Measurements from ENCODE around the gene SVBP.

The SVBP gene

DNA sequence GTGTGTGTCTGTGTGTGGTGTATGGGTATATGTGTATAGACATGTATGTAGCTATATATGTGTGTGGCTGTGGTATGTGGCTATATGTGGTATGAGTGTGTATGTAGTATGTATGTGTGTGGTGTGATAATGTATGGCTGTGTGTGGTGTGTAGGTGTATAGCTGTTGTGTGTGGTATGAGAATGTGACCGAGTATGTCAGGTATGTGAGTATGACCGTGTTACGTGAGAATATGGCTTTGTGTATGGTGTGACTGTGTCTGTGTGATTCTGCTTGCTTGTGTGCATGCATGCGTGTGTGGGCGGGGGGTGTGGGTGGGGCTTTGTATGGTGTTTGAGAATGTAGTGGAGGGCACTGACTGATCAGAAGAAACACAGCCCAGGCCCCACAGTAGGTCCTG lies 32.7 kb upstream of the SVBP start:
- H3K9ac ChIP-seq (ENCODE audit: low read length in 2 of 2) = no peak overlapping the region
- no peak overlapping the region for H3K4me3 ChIP-seq (ENCODE audit: low read length in 2 of 2)
- H3K27me3 ChIP-seq (ENCODE audit: control insufficient read depth in 1 of 2, insufficient read depth in 2 of 2, low read length in 2 of 2) = no peaks in the 10 kb centered on the region
- H3K4me1 ChIP-seq (ENCODE audit: control insufficient read depth, insufficient read depth, low read length) = peaks cover 8% of the 10 kb centered on the region
- peaks cover 21 to 22% of the 10 kb centered on the region in 2 donors for H3K36me3 ChIP-seq (ENCODE audit: control insufficient read depth in 2 of 2, insufficient read depth in 2 of 2, low read length in 2 of 2)
- H3K9me3 ChIP-seq (ENCODE audit: control insufficient read depth in 2 of 2, low read length in 2 of 2) = peaks cover 0 to 5% of the 10 kb centered on the region in 2 donors
- no peak overlapping the region for H3K27ac ChIP-seq (ENCODE audit: low read length)

DNA sequence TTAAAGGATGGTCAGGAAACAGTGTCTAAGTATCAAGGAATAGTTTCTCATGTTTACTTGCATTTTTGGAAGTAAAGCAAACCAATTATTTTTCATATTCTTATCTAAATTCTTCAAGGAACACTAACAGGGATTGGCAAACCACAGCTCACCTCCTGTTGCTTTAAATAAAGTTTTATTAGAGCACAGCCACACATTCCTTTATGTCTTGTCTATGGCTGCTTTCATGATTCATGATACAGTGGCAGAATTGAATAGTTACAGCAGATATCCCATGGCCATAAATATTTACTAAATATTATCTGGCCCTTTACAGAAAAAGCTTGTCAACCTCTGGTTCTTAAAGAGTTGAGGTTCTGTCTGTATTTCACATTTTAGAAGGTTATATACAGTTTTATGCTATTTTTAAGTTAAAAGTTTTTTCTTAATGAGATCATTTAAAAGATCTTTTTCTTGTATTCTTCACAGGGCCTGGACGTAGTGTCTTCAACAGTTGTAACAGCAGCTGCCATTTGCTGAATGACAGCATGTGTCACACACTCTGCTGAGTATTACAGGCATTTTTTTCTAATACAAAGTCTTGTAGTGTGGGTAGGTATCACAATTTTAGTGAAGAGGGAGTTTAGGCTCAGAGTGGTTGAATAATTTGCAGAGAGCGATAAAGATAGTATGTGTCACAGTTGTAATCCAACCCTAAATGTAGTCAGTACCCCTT lies 31.8 kb upstream of the SVBP start:
- Histone ChIP-seq H3K4me3 (ENCODE audit: low read length in 2 of 2) (no peak overlapping the region), H3K9ac (ENCODE audit: low read length in 2 of 2) (no peak overlapping the region), H3K9me3 (ENCODE audit: control insufficient read depth in 2 of 2, low read length in 2 of 2) (peaks cover 0 to 5% of the 10 kb centered on the region in 2 donors), H3K4me1 (ENCODE audit: control insufficient read depth, insufficient read depth, low read length) (peaks cover 8% of the 10 kb centered on the region), H3K27ac (ENCODE audit: low read length) (no peak overlapping the region), H3K36me3 (ENCODE audit: control insufficient read depth in 2 of 2, insufficient read depth in 2 of 2, low read length in 2 of 2) (peaks cover 21 to 22% of the 10 kb centered on the region in 2 donors), H3K27me3 (ENCODE audit: control insufficient read depth in 1 of 2, insufficient read depth in 2 of 2, low read length in 2 of 2) (no peaks in the 10 kb centered on the region)

DNA sequence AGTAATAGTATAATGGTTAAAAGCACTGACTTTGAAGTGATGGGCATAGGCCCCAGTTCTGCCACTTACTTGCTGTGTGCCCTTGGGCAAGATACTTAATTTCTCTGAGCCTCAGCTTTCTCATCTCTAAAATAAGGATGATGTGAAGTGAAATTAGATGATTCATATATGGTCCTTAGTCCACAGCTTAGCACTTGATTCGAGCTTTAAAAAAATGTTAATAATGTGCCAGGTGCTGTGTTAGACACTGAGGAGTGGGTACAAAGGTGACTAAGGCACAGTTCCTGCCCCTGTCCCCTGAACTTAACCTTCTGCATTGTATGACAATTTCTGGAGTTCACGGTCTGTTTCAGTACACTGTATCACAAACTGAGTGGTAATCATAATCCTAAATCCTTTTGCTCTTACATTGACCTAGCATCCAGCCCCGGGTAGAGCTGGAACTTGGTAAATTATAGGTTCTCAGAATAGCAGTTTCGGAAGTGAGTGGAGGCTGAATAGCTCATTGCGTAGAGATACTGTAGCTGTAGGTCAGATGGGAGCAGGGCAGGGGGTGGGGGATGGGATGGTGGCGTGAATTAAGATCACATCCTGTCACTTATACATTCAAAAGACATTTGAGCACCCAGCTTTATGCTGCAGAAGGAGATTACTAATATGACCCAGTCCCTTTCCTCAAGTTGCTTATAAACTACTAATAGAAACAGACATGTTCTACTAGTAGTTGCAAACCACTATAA lies 30.7 kb upstream of the SVBP start:
- Histone ChIP-seq H3K4me3 (ENCODE audit: low read length in 2 of 2) (peak overlapping the region; percentile 82 to 96), H3K36me3 (ENCODE audit: control insufficient read depth in 2 of 2, insufficient read depth in 2 of 2, low read length in 2 of 2) (peaks cover 22 to 25% of the 10 kb centered on the region in 2 donors), H3K27me3 (ENCODE audit: control insufficient read depth in 1 of 2, insufficient read depth in 2 of 2, low read length in 2 of 2) (no peaks in the 10 kb centered on the region), H3K9me3 (ENCODE audit: control insufficient read depth in 2 of 2, low read length in 2 of 2) (peaks cover 0 to 5% of the 10 kb centered on the region in 2 donors), H3K9ac (ENCODE audit: low read length in 2 of 2) (peak overlapping the region in 1 of 2 donors; percentile 79), H3K27ac (ENCODE audit: low read length) (no peak overlapping the region), H3K4me1 (ENCODE audit: control insufficient read depth, insufficient read depth, low read length) (peaks cover 8% of the 10 kb centered on the region)

GRCh38 chr1:42847111-42847595 lies 30.0 kb upstream of the SVBP start:
- peak overlapping the region; percentile 79 to 94 for H3K9ac ChIP-seq (ENCODE audit: low read length in 2 of 2)
- peaks cover 22 to 32% of the 10 kb centered on the region in 2 donors for H3K36me3 ChIP-seq (ENCODE audit: control insufficient read depth in 2 of 2, insufficient read depth in 2 of 2, low read length in 2 of 2)
- H3K4me1 ChIP-seq (ENCODE audit: control insufficient read depth, insufficient read depth, low read length) = peaks cover 8% of the 10 kb centered on the region
- H3K9me3 ChIP-seq (ENCODE audit: control insufficient read depth in 2 of 2, low read length in 2 of 2) = peaks cover 0 to 5% of the 10 kb centered on the region in 2 donors
- no peaks in the 10 kb centered on the region for H3K27me3 ChIP-seq (ENCODE audit: control insufficient read depth in 1 of 2, insufficient read depth in 2 of 2, low read length in 2 of 2)
- H3K27ac ChIP-seq (ENCODE audit: low read length) = peak overlapping the region; percentile 60
- peak overlapping the region; percentile 82 to 96 for H3K4me3 ChIP-seq (ENCODE audit: low read length in 2 of 2)

DNA sequence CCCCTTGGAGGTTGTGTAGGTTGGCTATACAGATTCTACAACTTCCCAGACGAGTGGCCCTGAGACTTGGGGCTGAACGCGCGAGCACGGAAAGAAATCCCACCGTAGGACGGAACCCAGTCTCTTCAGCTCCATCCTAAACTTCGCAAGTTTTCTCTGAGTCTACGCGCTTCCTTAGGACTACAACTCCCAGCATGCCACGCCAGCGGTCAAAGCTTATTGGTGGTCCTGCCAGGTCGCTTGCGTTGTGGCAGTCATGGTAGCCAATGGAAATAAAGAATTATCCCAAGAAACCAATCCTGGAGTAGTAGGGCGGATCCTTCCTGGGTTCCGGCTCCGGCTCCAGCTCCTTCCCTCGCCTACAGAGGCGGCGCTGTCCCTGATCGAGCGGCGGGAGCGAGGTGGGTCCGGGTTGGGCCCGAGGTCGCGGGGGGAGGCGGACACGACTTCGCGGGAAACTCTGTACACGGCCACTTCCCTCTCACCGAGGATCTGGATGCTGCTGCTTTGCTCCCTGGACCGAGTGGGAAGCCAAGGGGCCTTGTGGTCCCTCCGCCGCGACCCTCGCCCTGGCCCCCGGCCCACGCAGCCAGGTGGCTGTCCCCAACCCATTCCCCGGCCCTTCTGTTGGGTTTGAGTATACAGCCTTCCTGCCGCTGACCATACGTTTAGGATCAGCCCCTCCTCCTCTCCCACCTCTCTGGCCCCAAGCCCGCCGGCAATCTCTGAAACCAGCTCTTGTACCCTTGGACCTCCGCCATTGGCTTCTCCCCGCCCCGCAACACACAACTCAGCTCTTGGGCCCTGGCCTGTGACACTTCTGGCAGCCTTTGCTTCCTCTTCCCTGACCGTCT lies 29.3 kb upstream of the SVBP start, which contains the start of gene ZNF691:
Gene ZNF691, plus strand, starts transcription at position 357 of the 854 bp plus-strand sequence. CDS start 3,046 bp downstream, outside the sequence.
- peaks cover 17 to 28% of the 10 kb centered on the region in 2 donors for H3K36me3 ChIP-seq (ENCODE audit: control insufficient read depth in 2 of 2, insufficient read depth in 2 of 2, low read length in 2 of 2)
- H3K27me3 ChIP-seq (ENCODE audit: control insufficient read depth in 1 of 2, insufficient read depth in 2 of 2, low read length in 2 of 2) = no peaks in the 10 kb centered on the region

GRCh38 chr1:42845866-42846256 lies 28.7 kb upstream of the SVBP start:
- Histone ChIP-seq H3K4me3 (ENCODE audit: low read length in 2 of 2) (peak overlapping the region; percentile 82 to 96), H3K4me1 (ENCODE audit: control insufficient read depth, insufficient read depth, low read length) (peaks cover 8% of the 10 kb centered on the region), H3K27ac (ENCODE audit: low read length) (no peak overlapping the region), H3K36me3 (ENCODE audit: control insufficient read depth in 2 of 2, insufficient read depth in 2 of 2, low read length in 2 of 2) (peaks cover 11 to 24% of the 10 kb centered on the region in 2 donors), H3K27me3 (ENCODE audit: control insufficient read depth in 1 of 2, insufficient read depth in 2 of 2, low read length in 2 of 2) (no peaks in the 10 kb centered on the region), H3K9ac (ENCODE audit: low read length in 2 of 2) (peak overlapping the region; percentile 74 to 79), H3K9me3 (ENCODE audit: control insufficient read depth in 2 of 2, low read length in 2 of 2) (no peaks in the 10 kb centered on the region)

More for the DNA sequence above, 29.3 kb upstream of the SVBP start, which contains the start of gene ZNF691:
- peak within 1 kb of the TSS; percentile 79 to 94 for H3K9ac ChIP-seq (ENCODE audit: low read length in 2 of 2)
- H3K9me3 ChIP-seq (ENCODE audit: control insufficient read depth in 2 of 2, low read length in 2 of 2) = peaks cover 0 to 3% of the 10 kb centered on the region in 2 donors
- H3K27ac ChIP-seq (ENCODE audit: low read length) = peak within 1 kb of the TSS; percentile 60
- H3K4me1 ChIP-seq (ENCODE audit: control insufficient read depth, insufficient read depth, low read length) = peaks cover 8% of the 10 kb centered on the region
- peak within 1 kb of the TSS; percentile 82 to 96 for H3K4me3 ChIP-seq (ENCODE audit: low read length in 2 of 2)

DNA sequence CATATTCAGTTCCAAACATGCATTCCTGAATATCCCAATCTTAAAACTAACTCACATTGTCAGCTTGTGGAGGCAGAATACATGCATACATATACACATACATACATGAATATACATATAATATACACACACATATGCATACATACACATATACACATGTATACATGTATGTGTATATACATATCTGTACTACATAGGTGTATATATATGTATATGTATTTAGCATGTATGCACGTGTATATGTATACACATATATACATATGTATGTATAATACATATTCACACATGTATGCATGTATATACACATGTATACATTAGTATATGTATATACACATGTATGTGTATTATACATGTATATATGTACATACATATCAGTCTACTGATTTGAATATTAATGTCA lies 28.0 kb upstream of the SVBP start:
- no peak overlapping the region for H3K27ac ChIP-seq (ENCODE audit: low read length)
- H3K4me3 ChIP-seq (ENCODE audit: low read length in 2 of 2) = no peak overlapping the region
- H3K9me3 ChIP-seq (ENCODE audit: control insufficient read depth in 2 of 2, low read length in 2 of 2) = no peaks in the 10 kb centered on the region
- H3K27me3 ChIP-seq (ENCODE audit: control insufficient read depth in 1 of 2, insufficient read depth in 2 of 2, low read length in 2 of 2) = no peaks in the 10 kb centered on the region
- peaks cover 6 to 21% of the 10 kb centered on the region in 2 donors for H3K36me3 ChIP-seq (ENCODE audit: control insufficient read depth in 2 of 2, insufficient read depth in 2 of 2, low read length in 2 of 2)
- H3K9ac ChIP-seq (ENCODE audit: low read length in 2 of 2) = no peak overlapping the region
- peaks cover 8% of the 10 kb centered on the region for H3K4me1 ChIP-seq (ENCODE audit: control insufficient read depth, insufficient read depth, low read length)

DNA sequence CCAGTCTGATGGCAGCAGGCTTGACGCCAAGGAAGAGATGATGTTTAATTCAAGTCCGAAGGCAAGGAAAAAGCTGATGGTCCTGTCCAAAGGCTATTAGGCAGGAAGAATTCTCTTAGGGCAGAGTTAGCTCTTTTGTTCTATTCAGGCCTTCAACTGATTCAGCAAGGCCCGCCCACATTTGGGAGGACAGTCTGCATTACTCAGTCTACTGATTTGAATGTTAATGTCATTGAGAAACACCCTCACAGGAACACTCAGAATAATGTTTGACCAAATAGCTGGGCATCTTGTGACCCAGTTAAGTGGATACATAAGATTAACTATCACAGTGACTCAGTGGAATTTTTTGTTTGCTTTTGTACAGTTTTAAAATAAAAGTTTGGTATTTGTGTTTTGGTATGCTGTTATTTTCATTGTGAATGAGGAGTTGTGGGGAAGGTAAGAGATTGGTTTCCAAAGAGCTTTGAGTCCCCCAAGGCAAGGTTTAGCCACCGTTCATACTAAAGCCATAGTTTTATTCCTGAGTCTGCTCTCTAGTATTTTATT lies 27.5 kb upstream of the SVBP start:
- Histone ChIP-seq H3K4me1 (ENCODE audit: control insufficient read depth, insufficient read depth, low read length) (peaks cover 8% of the 10 kb centered on the region), H3K36me3 (ENCODE audit: control insufficient read depth in 2 of 2, insufficient read depth in 2 of 2, low read length in 2 of 2) (peaks cover 3 to 17% of the 10 kb centered on the region in 2 donors)

DNA sequence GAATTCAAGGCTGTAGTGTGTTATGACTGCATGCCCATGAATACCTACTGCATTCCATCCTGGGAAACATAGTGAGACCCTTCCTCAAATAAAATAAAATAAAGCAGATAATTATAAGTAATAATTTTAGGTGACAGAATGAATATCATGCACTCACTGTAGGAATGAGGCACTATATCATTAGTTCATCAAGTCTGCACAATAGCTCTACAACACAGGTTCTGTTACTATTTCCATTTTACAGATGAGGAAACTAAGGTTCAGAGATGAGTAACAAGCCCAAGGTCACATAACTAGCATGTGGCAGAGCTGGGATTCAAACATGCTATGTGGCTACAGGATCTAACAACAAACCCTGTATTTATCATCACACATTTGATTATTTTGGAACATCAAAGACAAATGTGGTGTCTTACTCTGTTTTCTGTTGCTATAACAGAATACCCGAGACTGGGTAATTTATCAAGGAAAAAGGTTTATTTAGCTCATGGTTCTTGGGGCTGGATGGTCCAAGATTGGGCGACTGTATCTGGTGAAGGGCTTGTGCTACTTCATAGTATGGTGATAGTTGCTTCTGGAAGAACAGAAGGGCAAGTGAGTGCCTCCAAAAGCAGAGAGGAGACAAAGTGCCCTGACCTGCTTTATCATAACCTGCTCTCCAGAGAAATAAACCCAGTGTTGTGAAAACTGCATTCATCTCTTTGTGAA lies 24.4 kb upstream of the SVBP start:
- no peak overlapping the region for H3K27ac ChIP-seq (ENCODE audit: low read length)
- no peaks in the 10 kb centered on the region for H3K9me3 ChIP-seq (ENCODE audit: control insufficient read depth in 2 of 2, low read length in 2 of 2)
- H3K9ac ChIP-seq (ENCODE audit: low read length in 2 of 2) = no peak overlapping the region
- no peaks in the 10 kb centered on the region for H3K27me3 ChIP-seq (ENCODE audit: control insufficient read depth in 1 of 2, insufficient read depth in 2 of 2, low read length in 2 of 2)
- H3K4me1 ChIP-seq (ENCODE audit: control insufficient read depth, insufficient read depth, low read length) = no peaks in the 10 kb centered on the region
- H3K4me3 ChIP-seq (ENCODE audit: low read length in 2 of 2) = no peak overlapping the region
- peaks cover 3 to 15% of the 10 kb centered on the region in 2 donors for H3K36me3 ChIP-seq (ENCODE audit: control insufficient read depth in 2 of 2, insufficient read depth in 2 of 2, low read length in 2 of 2)

More for the DNA sequence above, 27.5 kb upstream of the SVBP start:
- Histone ChIP-seq H3K27ac (ENCODE audit: low read length) (no peak overlapping the region), H3K4me3 (ENCODE audit: low read length in 2 of 2) (no peak overlapping the region), H3K27me3 (ENCODE audit: control insufficient read depth in 1 of 2, insufficient read depth in 2 of 2, low read length in 2 of 2) (no peaks in the 10 kb centered on the region), H3K9me3 (ENCODE audit: control insufficient read depth in 2 of 2, low read length in 2 of 2) (no peaks in the 10 kb centered on the region), H3K9ac (ENCODE audit: low read length in 2 of 2) (no peak overlapping the region)
